ENCODE results near the gene DDX42. TPM values are rescaled to one million over a fixed set of nuclear protein-coding genes. Genes with fewer than 3 reads are reported as not detected.

DDX42 gene, protein sequence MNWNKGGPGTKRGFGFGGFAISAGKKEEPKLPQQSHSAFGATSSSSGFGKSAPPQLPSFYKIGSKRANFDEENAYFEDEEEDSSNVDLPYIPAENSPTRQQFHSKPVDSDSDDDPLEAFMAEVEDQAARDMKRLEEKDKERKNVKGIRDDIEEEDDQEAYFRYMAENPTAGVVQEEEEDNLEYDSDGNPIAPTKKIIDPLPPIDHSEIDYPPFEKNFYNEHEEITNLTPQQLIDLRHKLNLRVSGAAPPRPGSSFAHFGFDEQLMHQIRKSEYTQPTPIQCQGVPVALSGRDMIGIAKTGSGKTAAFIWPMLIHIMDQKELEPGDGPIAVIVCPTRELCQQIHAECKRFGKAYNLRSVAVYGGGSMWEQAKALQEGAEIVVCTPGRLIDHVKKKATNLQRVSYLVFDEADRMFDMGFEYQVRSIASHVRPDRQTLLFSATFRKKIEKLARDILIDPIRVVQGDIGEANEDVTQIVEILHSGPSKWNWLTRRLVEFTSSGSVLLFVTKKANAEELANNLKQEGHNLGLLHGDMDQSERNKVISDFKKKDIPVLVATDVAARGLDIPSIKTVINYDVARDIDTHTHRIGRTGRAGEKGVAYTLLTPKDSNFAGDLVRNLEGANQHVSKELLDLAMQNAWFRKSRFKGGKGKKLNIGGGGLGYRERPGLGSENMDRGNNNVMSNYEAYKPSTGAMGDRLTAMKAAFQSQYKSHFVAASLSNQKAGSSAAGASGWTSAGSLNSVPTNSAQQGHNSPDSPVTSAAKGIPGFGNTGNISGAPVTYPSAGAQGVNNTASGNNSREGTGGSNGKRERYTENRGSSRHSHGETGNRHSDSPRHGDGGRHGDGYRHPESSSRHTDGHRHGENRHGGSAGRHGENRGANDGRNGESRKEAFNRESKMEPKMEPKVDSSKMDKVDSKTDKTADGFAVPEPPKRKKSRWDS
- 55.9 and 65.3 TPM in 2 replicates for total RNA-seq

DNA sequence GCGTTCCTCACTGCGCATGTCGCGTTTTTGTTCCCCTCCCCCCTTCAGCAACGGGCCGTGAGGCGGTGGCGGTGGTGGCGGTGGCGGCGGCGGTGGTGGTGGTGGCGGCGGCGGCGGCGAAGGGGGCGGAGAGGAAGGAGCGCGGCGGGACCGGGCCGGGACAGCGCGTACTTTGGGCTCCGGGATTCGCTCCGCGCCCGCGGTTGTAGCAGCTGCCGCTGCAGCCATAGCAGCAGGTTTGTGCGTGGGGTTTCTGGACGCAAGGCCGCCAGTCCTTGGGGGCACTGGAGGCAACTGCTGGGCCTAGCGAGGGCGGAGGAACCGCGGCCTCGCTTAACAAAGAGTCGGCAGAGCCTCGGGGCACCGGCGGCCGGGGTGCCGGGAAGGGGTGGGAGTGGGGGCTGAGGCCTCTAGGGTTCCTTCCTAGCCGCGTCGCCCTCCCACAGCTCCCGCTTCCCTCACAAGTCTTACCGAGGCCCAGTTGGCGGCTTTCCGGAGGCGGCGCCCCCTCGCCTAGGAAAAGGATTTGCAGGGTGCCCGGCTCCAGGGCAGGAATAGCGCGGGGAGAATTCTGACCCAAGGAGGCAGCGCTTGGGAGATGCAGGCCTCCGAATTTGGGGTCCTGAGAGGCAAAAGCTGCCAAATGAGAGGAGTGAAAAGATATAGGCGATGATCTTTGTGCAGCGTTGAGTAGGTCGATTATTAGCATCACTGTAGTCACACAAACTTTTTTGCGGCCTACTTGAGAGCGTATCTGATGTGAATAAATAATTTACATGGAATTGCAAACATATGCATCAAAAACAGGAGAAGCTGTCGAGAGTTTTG lies at the start of gene DDX42:
Gene DDX42, plus strand, starts transcription at position 30 of the 828 bp plus-strand sequence. CDS start 12,880 bp downstream, outside the sequence.

DNA sequence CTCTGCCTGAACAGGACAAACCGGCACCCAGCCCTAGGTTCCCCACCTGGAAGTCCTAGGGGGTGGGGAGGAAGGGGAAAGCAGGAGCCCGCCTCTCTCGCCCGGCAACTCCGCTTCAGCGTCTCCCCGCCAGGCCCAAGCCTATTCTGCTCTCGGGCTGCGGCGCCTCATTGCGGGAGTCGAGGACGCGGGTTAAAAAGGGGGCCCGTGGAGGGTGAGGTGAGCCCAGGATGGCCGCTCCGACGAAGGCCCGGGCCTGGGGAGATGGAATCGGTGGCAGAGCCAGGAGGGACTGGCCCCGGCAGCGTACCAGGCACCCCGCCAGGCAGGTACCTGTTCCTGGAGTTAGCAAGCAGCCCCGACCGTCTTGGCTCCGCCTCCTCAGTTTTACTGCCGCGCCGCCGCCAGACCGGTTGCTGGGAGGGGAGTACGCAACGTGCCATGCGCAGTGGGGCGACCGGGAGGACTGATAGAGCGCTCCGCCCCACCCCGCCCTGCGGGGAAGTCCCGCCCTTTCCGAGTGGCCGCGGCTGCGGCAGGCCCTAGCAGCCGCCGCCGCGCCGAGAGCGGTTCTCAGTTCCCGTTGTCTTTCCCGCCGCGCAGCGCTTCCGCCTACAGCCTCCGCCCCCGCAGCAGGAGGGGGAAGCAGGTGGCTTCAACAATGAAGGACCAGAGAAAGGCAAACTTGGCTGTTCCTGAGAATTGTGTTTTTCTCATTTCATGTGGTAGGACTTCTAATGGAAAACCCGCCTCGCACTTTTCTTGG lies 32.4 kb upstream of the DDX42 start, which contains the start of gene STRADA:
Gene STRADA, minus strand, starts transcription at position 392 of the 766 bp plus-strand sequence. CDS start 13,430 bp downstream, outside the sequence.

DNA sequence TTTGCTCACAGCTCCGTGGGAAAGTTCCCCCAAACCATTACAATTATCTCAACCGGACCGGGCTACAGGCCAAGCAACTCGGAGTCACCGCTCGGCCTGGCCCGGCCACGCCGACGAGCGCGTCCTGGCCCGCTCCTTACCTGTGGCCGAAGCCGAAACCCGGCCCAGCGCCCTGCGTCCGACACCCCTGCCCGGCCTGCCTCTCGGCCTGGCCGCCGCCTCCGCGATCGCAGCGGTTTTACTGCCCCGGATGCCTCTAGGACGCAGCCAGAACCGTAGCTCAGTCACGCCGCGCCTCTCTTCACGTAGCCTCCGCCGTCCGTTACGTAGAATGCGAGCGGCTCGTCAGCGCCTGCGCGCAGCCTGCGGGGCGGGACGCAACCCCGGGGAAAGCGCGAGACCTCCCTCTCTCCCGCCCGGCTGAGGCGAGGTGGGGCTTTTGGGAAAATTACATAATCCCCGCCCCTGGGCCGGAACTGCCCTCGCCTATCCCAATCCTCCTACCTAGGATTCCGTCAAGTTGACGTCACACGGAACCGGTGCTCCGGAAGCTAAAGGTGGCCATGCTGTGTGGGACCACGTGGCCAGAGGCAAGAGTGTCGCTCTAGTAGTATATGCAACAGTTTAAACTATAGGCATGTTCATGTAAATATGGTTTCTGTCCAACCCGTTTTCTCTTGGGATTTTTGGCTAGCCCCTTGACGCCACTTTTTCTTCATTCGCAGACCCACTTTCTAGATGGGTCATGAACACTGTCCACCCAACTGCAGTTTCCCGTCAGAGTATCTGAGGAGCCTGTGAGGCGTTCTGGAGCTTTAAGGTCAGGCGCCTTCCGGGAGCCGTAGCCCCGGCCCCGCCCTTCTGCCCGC lies 464 bp upstream of the DDX42 start, which contains the start of gene CCDC47:
Gene CCDC47, minus strand, starts transcription at position 326 of the 869 bp plus-strand sequence. CDS start 7,422 bp downstream, outside the sequence.

DNA sequence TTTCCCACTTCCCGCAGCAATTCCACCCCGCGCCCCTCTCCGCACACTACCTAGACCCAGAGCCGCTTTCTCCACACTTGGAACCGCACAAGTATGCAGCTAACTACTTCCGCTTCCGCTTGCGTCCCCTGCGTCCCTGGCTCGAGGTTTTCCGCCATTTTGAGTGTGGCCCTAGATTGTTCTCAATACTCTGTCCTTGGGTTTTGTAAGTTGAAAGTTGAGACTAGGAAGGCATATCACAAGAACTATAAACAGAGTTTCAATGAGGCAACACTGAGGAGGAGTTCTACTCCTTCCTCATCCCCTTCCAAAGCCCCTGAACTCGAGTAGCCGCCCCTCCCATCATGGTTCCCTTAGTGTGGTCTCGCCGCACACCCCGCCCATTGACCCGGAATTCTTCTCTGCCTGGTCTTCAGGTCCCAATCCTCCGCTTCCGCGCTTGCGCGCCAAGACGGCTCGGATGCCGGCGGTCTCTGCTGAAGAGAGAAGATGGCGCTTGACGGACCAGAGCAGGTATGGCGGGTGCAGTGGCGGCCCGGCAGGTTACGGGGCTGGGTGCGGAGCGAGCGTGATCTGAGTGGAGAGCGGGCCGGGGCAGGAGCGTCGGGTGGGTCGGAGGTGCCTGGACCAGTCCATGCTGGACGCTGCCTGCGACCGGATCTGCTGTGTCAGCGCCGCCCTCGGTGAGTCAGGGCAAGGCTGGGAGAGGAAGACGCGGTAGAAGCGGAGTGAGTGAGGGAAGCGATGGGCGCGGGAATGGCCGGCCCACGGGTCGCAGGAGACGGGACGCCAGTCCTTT lies 53.2 kb downstream of the DDX42 start, which contains the start of the genes FTSJ3 and PSMC5:
Gene FTSJ3, minus strand, starts transcription at position 662 of the 799 bp plus-strand sequence. CDS start 761 bp downstream, outside the sequence.
Gene PSMC5, plus strand, starts transcription at position 430 of the 799 bp plus-strand sequence. Its CDS starts 60 bp downstream, at position 490.

DNA sequence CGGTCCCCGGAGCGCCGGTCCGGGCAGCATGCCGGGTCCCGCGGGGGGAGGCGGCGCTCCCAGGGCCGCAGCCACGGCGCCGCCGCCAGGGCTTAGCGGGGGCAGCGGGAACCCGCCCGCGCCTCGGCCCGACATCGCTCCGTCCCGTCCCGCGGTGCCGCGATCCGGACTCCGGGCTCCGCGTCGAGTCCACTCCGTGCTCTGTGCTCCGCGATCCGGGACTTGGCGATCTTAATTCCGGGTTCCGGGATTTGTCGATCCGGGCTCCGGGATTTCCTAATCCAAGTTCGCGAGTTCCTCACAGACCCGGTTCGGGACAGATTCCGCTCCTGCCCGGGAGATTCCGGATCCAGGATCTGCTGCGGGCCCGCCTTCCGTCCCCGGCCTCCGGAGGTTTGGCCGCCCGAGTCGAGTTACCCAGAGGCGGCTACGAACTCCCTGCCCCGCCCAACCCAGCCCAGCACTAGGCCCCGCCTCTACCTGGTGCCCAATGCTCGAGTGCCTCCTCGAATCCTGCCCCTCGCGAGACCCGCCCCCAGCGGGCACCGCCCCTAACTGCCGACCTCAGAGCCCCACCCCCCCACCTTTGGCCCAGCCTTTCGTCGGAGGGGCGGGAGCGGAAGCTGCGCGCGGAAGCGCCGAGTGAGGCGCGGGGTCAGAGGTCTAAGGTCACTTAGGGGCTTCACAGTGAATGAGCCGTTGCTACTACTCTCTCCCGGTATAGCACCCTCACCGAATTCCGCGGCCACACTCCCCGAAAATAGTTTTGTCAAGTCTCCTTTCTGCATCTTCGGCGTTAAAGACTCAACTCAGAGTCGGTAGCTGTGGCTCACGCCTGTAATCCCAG lies 68.8 kb downstream of the DDX42 start, which contains the start of gene SMARCD2:
Gene SMARCD2, minus strand, starts transcription at position 146 of the 847 bp plus-strand sequence. Its CDS starts 11 bp downstream, at position 135.

Other genes with a start within 250 kb of the DDX42 start
- gene DCAF7, start 223.7 kb upstream of the DDX42 start, total RNA-seq: 20.2 and 26.4 TPM in 2 replicates
- 22.8 and 31.9 TPM in 2 replicates for gene TACO1, start 173.3 kb upstream of the DDX42 start, total RNA-seq
- 30.1 and 38.1 TPM in 2 replicates for gene MAP3K3, start 151.8 kb upstream of the DDX42 start, total RNA-seq
- 1.8 and 4.7 TPM in 2 replicates for gene LIMD2, start 74.0 kb upstream of the DDX42 start, total RNA-seq
- gene STRADA, start 32.4 kb upstream of the DDX42 start, total RNA-seq: 28.3 and 29.1 TPM in 2 replicates
- 62.5 and 66.7 TPM in 2 replicates for gene CCDC47, start 573 bp upstream of the DDX42 start, total RNA-seq
- 48.9 and 56.6 TPM in 2 replicates for gene PSMC5, start 53.3 kb downstream of the DDX42 start, total RNA-seq
- 56.6 and 64.7 TPM in 2 replicates for gene FTSJ3, start 53.5 kb downstream of the DDX42 start, total RNA-seq
- 142 and 174 TPM in 2 replicates for gene SMARCD2, start 68.5 kb downstream of the DDX42 start, total RNA-seq
- gene CSH2, start 99.5 kb downstream of the DDX42 start, total RNA-seq: not detected in 2 replicates
- not detected in 2 replicates for gene GH2, start 107.8 kb downstream of the DDX42 start, total RNA-seq
- not detected in 2 replicates for gene CSH1, start 122.4 kb downstream of the DDX42 start, total RNA-seq
- gene CSHL1, start 137.1 kb downstream of the DDX42 start, total RNA-seq: not detected in 2 replicates
- gene GH1, start 144.7 kb downstream of the DDX42 start, total RNA-seq: not detected in 2 replicates
- gene CD79B, start 158.2 kb downstream of the DDX42 start, total RNA-seq: 0.39 TPM in 1 of 2 replicates, not detected in the other
- under 0.01 TPM in 1 of 2 replicates, not detected in the other for gene SCN4A, start 198.7 kb downstream of the DDX42 start, total RNA-seq
- gene PRR29, start 224.2 kb downstream of the DDX42 start, total RNA-seq: 0.73 and 2.0 TPM in 2 replicates
- 15.1 and 33.0 TPM in 2 replicates for gene ICAM2, start 246.5 kb downstream of the DDX42 start, total RNA-seq